GM23338 (cell line): Measurements from ENCODE around the gene PLS1. TPM values are rescaled to one million over a fixed set of nuclear protein-coding genes. Genes with fewer than 3 reads are reported as not detected.

Experiments
- ATAC-seq: fragments of 200-7000 bp; cut with Tn5 transposase; 3 replicates; pipeline ENCODE4 v1.9.1; 2020
- DNase-seq: peaks from one replicate; pipeline ENCODE4 v3.0.0-alpha.2; 2015; ENCODE audit warnings: low spot score
- H2AFZ ChIP-seq: fragments of 200-600 bp; sonication (generic); 2 replicates; pipeline ENCODE4 v1.8.0; 2016; ENCODE audit warnings: antibody characterized with exemption, mild to moderate bottlenecking, moderate library complexity
- H3F3A ChIP-seq: fragments of 200-600 bp; sonication (generic); replicated peaks from 2 replicates; pipeline ENCODE4 v1.8.0; 2017; ENCODE audit warnings: antibody characterized with exemption, mixed run types, low read depth
- H3K27ac ChIP-seq: fragments of 200-600 bp; sonication (generic); 2 replicates; pipeline ENCODE4 v1.6.1; 2016; ENCODE audit warnings: low read depth
- H3K27me3 ChIP-seq: fragments of 200-600 bp; sonication (generic); 2 replicates; pipeline ENCODE4 v1.8.0; 2016; ENCODE audit warnings: mild to moderate bottlenecking, mixed run types, moderate library complexity; ENCODE audit not compliant: insufficient read depth
- H3K36me3 ChIP-seq: fragments of 200-600 bp; sonication (generic); 2 replicates; pipeline ENCODE4 v1.8.0; 2016; ENCODE audit warnings: mild to moderate bottlenecking; ENCODE audit not compliant: insufficient read depth
- H3K4me1 ChIP-seq: fragments of 200-600 bp; sonication (generic); 2 replicates; pipeline ENCODE4 v1.8.0; 2016; ENCODE audit warnings: mild to moderate bottlenecking, moderate library complexity; ENCODE audit not compliant: insufficient read depth
- H3K4me2 ChIP-seq: fragments of 200-600 bp; sonication (generic); 2 replicates; pipeline ENCODE4 v1.7.1; 2017; ENCODE audit warnings: mixed run types
- H3K4me3 ChIP-seq: fragments of 200-600 bp; sonication (generic); 2 replicates; pipeline ENCODE4 v1.6.1; 2016; ENCODE audit warnings: mixed run types
- H3K79me2 ChIP-seq: fragments of 200-600 bp; sonication (generic); replicated peaks from 2 replicates; pipeline ENCODE4 v1.8.0; 2017; ENCODE audit warnings: mild to moderate bottlenecking; ENCODE audit not compliant: insufficient read depth
- H3K9me2 ChIP-seq: fragments of 200-600 bp; sonication (generic); 2 replicates; pipeline ENCODE4 v1.8.0; 2017; ENCODE audit not compliant: insufficient read depth
- H4K20me1 ChIP-seq: fragments of 200-600 bp; sonication (generic); replicated peaks from 2 replicates; pipeline ENCODE4 v1.8.0; 2017; ENCODE audit warnings: mild to moderate bottlenecking; ENCODE audit not compliant: insufficient read depth
- H3K27ac Mint-ChIP-seq: 2 replicates; pipeline ENCODE4 v1.8.0; 2020; ENCODE audit warnings: inconsistent platforms, mild to moderate bottlenecking, moderate library complexity, mixed read lengths
- H3K27me3 Mint-ChIP-seq: 3 replicates; pipeline ENCODE4 v1.8.0; 2022; ENCODE audit warnings: low read depth, mild to moderate bottlenecking, moderate library complexity, mixed read lengths, inconsistent platforms; ENCODE audit not compliant: insufficient read depth, poor library complexity
- H3K36me3 Mint-ChIP-seq: 3 replicates; pipeline ENCODE4 v1.8.0; 2021; ENCODE audit warnings: low read depth, mild to moderate bottlenecking, inconsistent platforms, moderate library complexity, mixed read lengths
- H3K4me1 Mint-ChIP-seq: 3 replicates; pipeline ENCODE4 v1.8.0; 2020; ENCODE audit warnings: mild to moderate bottlenecking, inconsistent platforms, mixed read lengths
- H3K4me3 Mint-ChIP-seq: 3 replicates; pipeline ENCODE4 v1.8.0; 2021; ENCODE audit warnings: moderate library complexity, mild to moderate bottlenecking, inconsistent platforms, mixed read lengths
- H3K9me3 Mint-ChIP-seq: 3 replicates; pipeline ENCODE4 v1.8.0; 2020; ENCODE audit warnings: moderate library complexity, mild to moderate bottlenecking, inconsistent platforms, mixed read lengths
- CREB1 ChIP-seq: fragments of 250-450 bp; sonication (Bioruptor Pico); IDR thresholded peaks from 2 replicates; pipeline ENCODE4 v1.5.0; 2020; ENCODE audit warnings: low read depth, mild to moderate bottlenecking, moderate library complexity
- CTCF ChIP-seq, 2 experiments: fragments of 200-600 bp in 1 of 2; sonication (generic) in 1 of 2; conservative IDR thresholded peaks; 2 replicates each; pipeline versions ENCODE4 v1.5.1 to v1.6.1; 2016 to 2017; ENCODE audit warnings: antibody characterized with exemption in 2 of 2, low read depth in 2 of 2, mild to moderate bottlenecking in 2 of 2, moderate library complexity in 1 of 2
- ETS1 ChIP-seq: IDR thresholded peaks from 2 replicates; pipeline ENCODE4 v1.6.1; 2016; ENCODE audit warnings: antibody characterized with exemption
- EZH2 ChIP-seq: fragments of 200-600 bp; sonication (generic); IDR thresholded peaks from one replicate; pipeline ENCODE4 v1.8.0; 2017; ENCODE audit warnings: antibody characterized with exemption, mild to moderate bottlenecking, low read depth; ENCODE audit not compliant: unreplicated experiment
- EZH2phosphoT487 ChIP-seq: fragments of 200-600 bp; sonication (generic); IDR thresholded peaks from one replicate; pipeline ENCODE4 v1.8.1; 2018; ENCODE audit warnings: antibody characterized with exemption; ENCODE audit not compliant: unreplicated experiment
- JUNB ChIP-seq: IDR thresholded peaks from one replicate; pipeline ENCODE4 v1.6.1; 2016; ENCODE audit warnings: antibody characterized with exemption; ENCODE audit not compliant: unreplicated experiment
- NANOG ChIP-seq: IDR thresholded peaks from 2 replicates; pipeline ENCODE4 v1.6.1; 2016; ENCODE audit warnings: antibody characterized with exemption, borderline replicate concordance
- POLR2AphosphoS5 ChIP-seq: IDR thresholded peaks from 2 replicates; pipeline ENCODE4 v1.6.1; 2016; ENCODE audit warnings: antibody characterized with exemption, low read depth
- REST ChIP-seq: IDR thresholded peaks from one replicate; pipeline ENCODE4 v1.6.1; 2018; ENCODE audit warnings: antibody characterized with exemption; ENCODE audit not compliant: unreplicated experiment
- STAT1 ChIP-seq: IDR thresholded peaks from one replicate; pipeline ENCODE4 v1.6.1; 2016; ENCODE audit warnings: antibody characterized with exemption; ENCODE audit not compliant: unreplicated experiment
- ZNF114 ChIP-seq: fragments of 250-450 bp; sonication (Bioruptor Pico); IDR thresholded peaks from 2 replicates; pipeline ENCODE4 v1.5.0; 2020; ENCODE audit warnings: mild to moderate bottlenecking, moderate library complexity
- ZNF331 ChIP-seq: fragments of 250-450 bp; sonication (Bioruptor Pico); IDR thresholded peaks from 2 replicates; pipeline ENCODE4 v1.5.0; 2020; ENCODE audit warnings: low read depth, mild to moderate bottlenecking, moderate library complexity
- ZNF462 ChIP-seq: fragments of 250-450 bp; sonication (Bioruptor Pico); IDR thresholded peaks from 2 replicates; pipeline ENCODE4 v1.5.0; 2020; ENCODE audit warnings: mild to moderate bottlenecking, moderate library complexity
- polyA plus RNA-seq: library from polyadenylated mRNA; unstranded; fragments of >200 nt; fragmentation: Nextera tagmentation; extraction: Ambion mirVana; gene quantifications from 2 replicates; pipeline ENCODE4 v1.2.1, GENCODE V29; 2016
- total RNA-seq: library from RNA; depleted of rRNA; stranded (reverse); fragments of >200 nt; shearing (Covaris generic); gene quantifications from 2 replicates; pipeline ENCODE4 v1.2.3, GENCODE V29; 2014

Gene PLS1
- total and polyA plus RNA-seq, 2 experiments from 2014 or later = 18.4 to 42.2 TPM

GRCh38 chr3:142638291-142638690 lies 42.1 kb downstream of the PLS1 start:
- H3K4me1 ChIP-seq = peaks cover 12% of the 10 kb centered on the region
- no peaks in the 10 kb centered on the region for H4K20me1 ChIP-seq
- H3F3A ChIP-seq = no peaks in the 10 kb centered on the region
- H3K4me3 Mint-ChIP-seq = no peak overlapping the region
- peaks cover 15% of the 10 kb centered on the region for H3K4me1 Mint-ChIP-seq
- no peak overlapping the region for H3K27ac ChIP-seq
- ATAC-seq = no peak
- peaks cover 2% of the 10 kb centered on the region for H3K27me3 Mint-ChIP-seq
- no peak overlapping the region for H2AFZ ChIP-seq
- H3K79me2 ChIP-seq = no peaks in the 10 kb centered on the region
- H3K9me2 ChIP-seq = no peaks in the 10 kb centered on the region
- no peaks in the 10 kb centered on the region for H3K36me3 Mint-ChIP-seq
- no peaks in the 10 kb centered on the region for H3K27me3 ChIP-seq
- TF ChIP-seq STAT1 = no peak
- no peak for TF ChIP-seq ZNF462 (CRISPR knock-in tag)
- TF ChIP-seq CREB1 (CRISPR knock-in tag) = no peak
- no peak for TF ChIP-seq POLR2AphosphoS5
- TF ChIP-seq EZH2phosphoT487 = no peak
- no peak for TF ChIP-seq NANOG
- no peak for TF ChIP-seq ETS1
- no peak for TF ChIP-seq ZNF331 (CRISPR knock-in tag)
- no peak for TF ChIP-seq REST
- TF ChIP-seq ZNF114 (CRISPR knock-in tag) = no peak
- TF ChIP-seq EZH2 = no peak
- TF ChIP-seq CTCF (conservative IDR thresholded peaks at IDR 0.05; ENCODE audit: low read depth in 2 of 2) = no peak
- TF ChIP-seq JUNB = no peak
- no peak overlapping the region for H3K4me2 ChIP-seq
- no peaks in the 10 kb centered on the region; the same call in 2 of the 3 replicates for H3K9me3 Mint-ChIP-seq
- H3K36me3 ChIP-seq = no peaks in the 10 kb centered on the region
- no peak overlapping the region for H3K4me3 ChIP-seq
- no peak overlapping the region for H3K27ac Mint-ChIP-seq
- DNase-seq = no peak
